GM12872 (cell line): ENCODE results near the gene AUTS2.

Experiments
- TF ChIP-seq, protein P1 (sequence below): IDR thresholded peaks from 3 replicates; pipeline ENCODE4 v1.5.1; 2011; ENCODE audit warnings: low read depth, mild to moderate bottlenecking, low read length, moderate library complexity; ENCODE audit not compliant: insufficient read depth

AUTS2 gene

DNA sequence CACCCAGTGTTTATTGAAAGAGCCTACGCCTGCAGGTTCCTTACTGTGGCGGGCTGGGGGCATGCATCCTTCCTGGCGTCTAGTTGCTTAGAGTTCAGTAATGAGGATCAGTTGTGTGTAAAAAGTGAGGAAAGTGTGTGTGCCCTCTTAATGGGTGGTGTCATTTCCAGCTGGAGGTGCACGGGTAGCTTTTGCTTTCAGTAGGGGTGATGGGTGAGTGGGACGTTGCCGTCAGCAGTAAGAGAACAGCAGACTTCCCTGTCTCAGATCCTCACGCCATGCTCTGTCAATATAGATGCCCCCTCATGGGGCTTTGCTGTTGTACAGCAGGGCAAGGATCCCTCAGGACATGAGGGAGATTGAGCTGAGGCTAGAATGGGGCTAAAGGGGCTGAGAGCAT is 1181.0 kb downstream of the AUTS2 start:
- TF ChIP-seq, protein P1, sequence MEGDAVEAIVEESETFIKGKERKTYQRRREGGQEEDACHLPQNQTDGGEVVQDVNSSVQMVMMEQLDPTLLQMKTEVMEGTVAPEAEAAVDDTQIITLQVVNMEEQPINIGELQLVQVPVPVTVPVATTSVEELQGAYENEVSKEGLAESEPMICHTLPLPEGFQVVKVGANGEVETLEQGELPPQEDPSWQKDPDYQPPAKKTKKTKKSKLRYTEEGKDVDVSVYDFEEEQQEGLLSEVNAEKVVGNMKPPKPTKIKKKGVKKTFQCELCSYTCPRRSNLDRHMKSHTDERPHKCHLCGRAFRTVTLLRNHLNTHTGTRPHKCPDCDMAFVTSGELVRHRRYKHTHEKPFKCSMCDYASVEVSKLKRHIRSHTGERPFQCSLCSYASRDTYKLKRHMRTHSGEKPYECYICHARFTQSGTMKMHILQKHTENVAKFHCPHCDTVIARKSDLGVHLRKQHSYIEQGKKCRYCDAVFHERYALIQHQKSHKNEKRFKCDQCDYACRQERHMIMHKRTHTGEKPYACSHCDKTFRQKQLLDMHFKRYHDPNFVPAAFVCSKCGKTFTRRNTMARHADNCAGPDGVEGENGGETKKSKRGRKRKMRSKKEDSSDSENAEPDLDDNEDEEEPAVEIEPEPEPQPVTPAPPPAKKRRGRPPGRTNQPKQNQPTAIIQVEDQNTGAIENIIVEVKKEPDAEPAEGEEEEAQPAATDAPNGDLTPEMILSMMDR: no peak

DNA sequence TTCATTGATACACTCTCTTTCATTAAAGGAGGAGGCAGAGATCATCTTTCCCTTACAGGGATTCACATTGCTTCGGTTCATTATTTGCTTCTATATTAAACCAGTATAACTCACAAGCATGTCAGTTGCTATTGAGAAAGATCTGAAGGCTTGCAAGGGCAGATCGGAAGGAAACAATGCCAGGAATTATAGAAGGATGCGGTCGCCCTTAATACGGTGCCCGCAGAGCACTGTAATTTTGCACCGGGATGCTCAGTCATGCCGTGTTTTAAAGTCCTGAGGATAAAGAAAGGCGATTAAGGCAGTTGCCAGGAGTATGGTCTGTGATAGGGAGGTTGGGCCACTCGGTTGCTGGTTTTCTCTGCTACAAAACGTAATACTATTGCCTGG is 1183.6 kb downstream of the AUTS2 start:
- TF ChIP-seq, protein P1: no peak

DNA sequence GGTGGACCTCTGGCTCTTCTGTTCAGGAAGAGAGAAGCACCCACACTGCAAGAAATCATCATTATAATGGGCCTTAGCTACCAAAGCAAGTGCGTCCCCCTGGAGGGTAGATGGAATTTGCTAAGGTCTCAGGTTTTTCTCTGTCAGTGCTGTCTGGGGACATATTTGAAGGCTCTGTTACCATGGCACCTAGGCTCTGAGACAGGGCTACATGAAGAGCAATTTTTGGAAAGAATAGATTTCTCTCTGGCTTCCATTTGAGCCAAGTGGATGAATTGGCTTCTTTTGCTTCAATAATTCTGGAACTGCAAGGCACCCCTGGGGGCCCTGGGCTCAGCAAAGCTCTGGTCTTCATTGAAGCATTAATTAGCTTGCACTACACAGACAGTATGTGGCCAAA is 1184.5 kb downstream of the AUTS2 start:
- TF ChIP-seq, protein P1: no peak

DNA sequence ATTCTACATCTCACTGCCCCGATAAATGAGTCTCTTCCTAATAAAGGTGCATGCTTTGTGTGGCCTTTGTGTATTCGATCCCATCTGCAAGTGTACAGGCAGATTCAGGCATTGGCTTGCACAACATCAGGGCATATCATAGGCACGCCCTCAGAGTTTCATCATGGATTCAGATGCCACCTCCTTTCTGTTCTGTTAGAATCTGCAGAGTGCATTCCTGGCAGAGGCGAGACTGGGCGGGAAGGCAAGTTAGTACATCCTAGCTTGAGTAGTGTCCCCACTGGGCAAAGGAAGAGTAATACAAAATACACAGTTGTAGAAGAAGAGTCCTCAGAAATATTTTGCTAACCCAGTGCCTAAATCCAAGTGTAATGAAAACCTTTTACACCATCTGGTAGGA is 1187.2 kb downstream of the AUTS2 start:
- TF ChIP-seq, protein P1: no peak

DNA sequence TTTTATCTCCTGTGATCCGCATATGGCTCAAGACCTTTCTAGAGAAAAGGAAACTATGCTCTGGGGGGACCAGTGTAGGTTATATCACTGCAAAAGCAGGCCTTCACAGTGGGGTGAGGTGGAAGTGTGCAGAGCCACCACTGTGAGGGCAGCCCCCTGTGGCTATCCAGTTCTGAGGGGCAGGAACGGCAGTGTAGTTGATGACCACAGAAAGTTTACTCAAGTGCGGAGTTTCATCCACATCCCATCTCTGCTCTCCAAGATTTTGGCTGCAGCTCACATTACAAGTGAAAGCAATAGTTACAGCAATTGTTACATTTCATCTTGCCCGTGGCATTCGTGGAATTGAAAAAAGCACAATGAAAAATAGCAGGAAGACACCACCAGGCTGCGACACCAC is 1187.8 kb downstream of the AUTS2 start:
- TF ChIP-seq, protein P1: no peak

DNA sequence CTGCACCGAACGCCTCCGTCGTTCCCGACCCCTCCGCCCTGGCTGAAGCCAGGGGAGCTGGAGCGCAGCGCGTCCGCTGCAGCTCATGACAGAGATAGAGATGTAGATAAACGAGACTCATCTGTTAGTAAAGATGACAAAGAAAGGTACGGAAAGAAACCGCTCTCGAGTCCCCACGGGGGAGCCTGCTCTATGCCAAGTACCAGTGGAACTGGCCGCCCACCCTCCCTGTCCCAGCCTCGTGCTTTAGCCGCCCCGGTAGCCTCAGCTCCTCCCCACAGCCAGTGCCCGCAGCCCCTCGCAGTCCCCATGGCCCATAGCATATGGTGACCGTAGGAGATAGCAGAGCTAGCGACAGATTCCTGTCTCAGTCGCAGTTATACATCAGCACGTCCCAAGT is 1189.0 kb downstream of the AUTS2 start:
- TF ChIP-seq, protein P1: no peak

DNA sequence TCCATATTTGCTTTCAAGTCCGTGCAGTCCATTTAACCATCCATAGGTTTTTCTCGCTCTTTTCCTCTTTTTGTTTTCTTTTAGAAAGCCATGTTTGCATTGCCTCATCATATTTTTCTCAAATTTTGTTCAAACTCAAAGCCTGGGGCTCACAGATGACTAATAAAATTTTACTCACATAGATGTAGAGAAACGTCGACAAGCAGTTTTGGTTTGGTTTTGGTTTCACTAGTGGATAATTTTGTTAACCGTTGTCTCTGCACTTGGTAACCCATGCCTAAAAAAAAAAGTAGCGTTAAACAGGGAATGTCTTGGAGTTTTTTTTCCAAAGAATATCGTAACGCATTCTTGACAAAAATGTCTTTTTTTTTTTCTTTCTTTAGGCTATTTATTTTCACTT is 1189.5 kb downstream of the AUTS2 start:
- TF ChIP-seq, protein P1: no peak

DNA sequence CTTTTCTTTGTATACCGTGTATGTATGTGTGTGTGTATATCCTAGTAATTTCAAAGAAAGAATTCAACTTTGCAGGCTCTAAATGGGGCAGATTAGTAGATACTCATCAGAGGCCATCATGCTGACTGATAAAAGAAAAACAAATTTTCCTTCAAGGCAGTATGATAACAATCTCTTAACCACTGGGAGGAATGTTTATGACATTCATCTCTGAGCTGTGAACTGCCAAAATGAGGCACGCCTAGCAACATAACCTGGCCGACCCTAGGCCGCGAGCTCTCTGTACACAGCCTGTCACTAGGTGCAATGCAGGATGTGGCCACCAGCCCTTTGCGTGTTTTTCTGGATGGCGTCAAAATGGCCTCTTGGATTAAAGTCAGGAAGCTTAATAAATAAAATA is 1190.0 kb downstream of the AUTS2 start:
- TF ChIP-seq, protein P1: no peak
